ENCODE data around the gene CYP4F22. TPM values are rescaled to one million over a fixed set of nuclear protein-coding genes. Genes with fewer than 3 reads are reported as not detected.
"Not testable (repeated sequence)": the region's sequence is repeated elsewhere in the genome, so short reads cannot be mapped to it uniquely, and the experiment has no call there.

The CYP4F22 gene
- total RNA-seq, 1 donor from 2014 or later: not detected

DNA sequence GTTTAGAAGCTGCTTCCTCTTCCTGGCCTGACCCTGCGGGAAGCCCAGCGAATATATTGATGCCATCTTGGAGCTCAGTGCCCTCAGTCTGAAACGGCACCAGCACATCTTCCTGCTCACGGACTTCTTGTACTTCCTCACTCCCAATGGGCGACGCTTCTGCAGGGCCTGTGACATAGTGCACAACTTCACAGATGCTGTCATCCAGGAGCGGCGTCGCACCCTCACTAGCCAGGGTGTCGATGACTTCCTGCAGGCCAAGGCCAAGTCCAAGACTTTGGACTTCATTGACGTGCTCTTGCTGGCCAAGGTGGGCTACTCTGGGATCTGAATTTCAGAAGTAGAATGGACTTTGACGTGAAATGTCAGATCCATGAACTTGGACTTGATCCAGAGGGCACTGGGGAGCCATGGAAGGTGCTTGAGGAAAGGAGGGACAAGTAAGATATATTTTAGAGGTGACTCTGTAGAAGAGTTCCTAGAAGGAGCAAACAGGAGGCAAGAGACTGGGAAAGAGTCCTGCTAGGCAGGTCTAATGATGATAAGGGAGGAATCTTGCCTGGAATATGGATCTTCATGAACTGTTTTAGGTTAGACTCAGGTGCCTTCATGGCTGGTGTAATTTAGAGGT is 68.3 kb downstream of the CYP4F22 start:
- H3K36me3 Mint-ChIP-seq (ENCODE audit: low read depth): no peaks in the 10 kb centered on the region
- H3K27ac Mint-ChIP-seq: no peak overlapping the region
- intact Hi-C loops (cut with micrococcal nuclease): no loop called here
- H3K27me3 Mint-ChIP-seq (ENCODE audit: insufficient read depth): peaks cover 9% of the 10 kb centered on the region
- H3K4me1 Mint-ChIP-seq (ENCODE audit: low read depth): no peaks in the 10 kb centered on the region
- H3K9me3 Mint-ChIP-seq: no peaks in the 10 kb centered on the region
- H3K4me3 Mint-ChIP-seq: no peak overlapping the region
- no peak for DNase-seq (ENCODE audit: low spot score)

DNA sequence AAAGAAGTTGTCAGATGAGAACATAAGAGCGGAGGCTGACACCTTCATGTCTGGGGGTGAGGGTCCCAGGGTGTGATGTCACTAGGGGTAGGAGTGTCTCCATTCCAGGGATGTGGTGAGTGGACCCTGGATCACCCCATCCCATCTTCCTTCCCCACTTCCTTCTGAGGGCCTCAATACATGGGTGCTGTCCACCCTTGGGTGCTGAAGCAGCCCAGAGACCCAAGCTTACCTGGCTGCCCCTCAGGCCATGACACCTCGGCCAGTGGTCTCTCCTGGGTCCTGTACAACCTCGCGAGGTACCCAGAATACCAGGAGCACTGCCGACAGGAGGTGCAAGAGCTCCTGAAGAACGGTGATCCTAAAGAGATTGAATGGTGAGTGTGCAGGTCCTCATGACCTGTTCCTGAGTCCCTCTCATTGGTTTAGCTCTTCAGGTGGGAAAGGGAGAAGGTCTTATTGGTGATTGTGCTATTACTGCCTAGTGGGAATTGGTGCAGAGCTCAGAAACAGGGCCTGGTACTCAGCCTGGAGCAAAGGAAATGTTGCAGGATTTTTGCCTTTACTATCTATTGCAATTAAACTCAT is 69.0 kb downstream of the CYP4F22 start:
- intact Hi-C loops (cut with micrococcal nuclease): no loop called here
- Mint-ChIP-seq H3K4me1 (ENCODE audit: low read depth) (no peaks in the 10 kb centered on the region), H3K9me3 (no peaks in the 10 kb centered on the region)

DNA sequence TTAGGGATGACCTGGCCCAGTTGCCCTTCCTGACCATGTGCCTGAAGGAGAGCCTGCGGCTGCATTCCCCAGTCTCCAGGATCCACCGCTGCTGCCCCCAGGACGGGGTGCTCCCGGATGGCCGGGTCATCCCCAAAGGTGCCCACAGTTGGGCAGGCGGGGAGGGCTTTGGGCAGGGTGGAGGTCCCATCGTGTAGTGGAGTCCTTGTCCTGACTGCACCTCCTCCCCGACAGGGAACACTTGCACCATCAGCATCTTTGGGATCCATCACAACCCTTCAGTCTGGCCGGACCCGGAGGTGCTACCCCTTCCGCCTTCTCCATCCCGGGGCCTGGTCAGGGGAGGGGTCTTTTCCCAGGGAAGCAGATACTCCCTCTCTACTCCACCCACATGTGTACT is 75.0 kb downstream of the CYP4F22 start:
- no peak overlapping the region for H3K4me3 Mint-ChIP-seq
- DNase-seq (ENCODE audit: low spot score): no peak
- no peak overlapping the region for H3K27ac Mint-ChIP-seq
- peaks cover 8% of the 10 kb centered on the region for H3K27me3 Mint-ChIP-seq (ENCODE audit: insufficient read depth)
- intact Hi-C loops (cut with micrococcal nuclease): no loop called here
- no peaks in the 10 kb centered on the region for H3K4me1 Mint-ChIP-seq (ENCODE audit: low read depth)
- H3K36me3 Mint-ChIP-seq (ENCODE audit: low read depth): no peaks in the 10 kb centered on the region
- H3K9me3 Mint-ChIP-seq: no peaks in the 10 kb centered on the region

More for the DNA sequence above, 69.0 kb downstream of the CYP4F22 start:
- H3K36me3 Mint-ChIP-seq (ENCODE audit: low read depth): no peaks in the 10 kb centered on the region
- H3K27ac Mint-ChIP-seq: no peak overlapping the region
- no peak for DNase-seq (ENCODE audit: low spot score)
- no peak overlapping the region for H3K4me3 Mint-ChIP-seq
- peaks cover 9% of the 10 kb centered on the region for H3K27me3 Mint-ChIP-seq (ENCODE audit: insufficient read depth)

DNA sequence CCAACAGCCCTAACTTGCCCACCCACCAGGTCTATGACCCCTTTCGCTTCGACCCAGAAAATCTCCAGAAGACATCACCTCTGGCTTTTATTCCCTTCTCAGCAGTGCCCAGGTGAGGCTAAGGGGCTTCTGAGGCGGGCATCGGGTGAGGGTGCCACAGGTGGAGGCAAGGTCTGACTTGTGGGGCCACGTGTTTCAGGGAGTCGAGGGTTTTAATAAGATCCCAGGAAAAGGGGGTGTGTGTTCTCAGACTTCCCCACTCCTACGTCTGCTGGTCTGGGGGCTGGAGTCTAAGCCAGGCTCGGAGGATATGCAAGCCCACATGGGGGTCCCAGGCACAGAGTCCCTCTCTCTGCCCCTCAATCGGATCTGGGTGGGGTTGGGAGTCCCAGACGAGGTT is 75.8 kb downstream of the CYP4F22 start:
- H3K9me3 Mint-ChIP-seq: no peaks in the 10 kb centered on the region
- H3K27me3 Mint-ChIP-seq (ENCODE audit: insufficient read depth): peaks cover 8% of the 10 kb centered on the region
- no peaks in the 10 kb centered on the region for H3K4me1 Mint-ChIP-seq (ENCODE audit: low read depth)
- intact Hi-C loops (cut with micrococcal nuclease): no loop called here
- no peaks in the 10 kb centered on the region for H3K36me3 Mint-ChIP-seq (ENCODE audit: low read depth)
- no peak overlapping the region for H3K4me3 Mint-ChIP-seq
- H3K27ac Mint-ChIP-seq: no peak overlapping the region
- no peak for DNase-seq (ENCODE audit: low spot score)

DNA sequence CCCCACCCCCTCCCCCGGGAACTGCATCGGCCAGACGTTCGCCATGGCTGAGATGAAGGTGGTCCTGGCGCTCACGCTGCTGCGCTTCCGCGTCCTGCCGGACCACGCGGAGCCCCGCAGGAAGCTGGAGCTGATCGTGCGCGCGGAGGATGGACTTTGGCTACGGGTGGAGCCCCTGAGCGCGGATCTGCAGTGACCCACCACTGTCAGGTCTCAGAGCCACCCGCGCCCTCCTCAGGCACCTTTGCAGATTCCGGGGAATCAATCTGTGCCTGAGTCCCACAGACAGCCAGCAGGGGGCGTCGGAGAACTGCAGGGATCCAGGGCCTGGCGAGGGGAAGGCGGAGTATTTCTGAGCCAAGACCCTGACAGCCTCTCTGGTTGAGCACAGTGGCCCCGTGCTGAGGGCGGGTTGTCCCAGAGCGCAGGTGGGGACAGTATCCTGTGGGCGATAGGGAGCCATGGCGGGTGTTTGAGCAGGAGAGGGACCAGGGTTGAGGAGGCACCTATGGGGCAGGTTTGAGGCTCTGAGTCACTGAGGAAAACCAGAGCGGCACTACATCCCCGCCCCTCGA is 76.3 kb downstream of the CYP4F22 start:
- Mint-ChIP-seq H3K9me3 (no peaks in the 10 kb centered on the region), H3K36me3 (ENCODE audit: low read depth) (no peaks in the 10 kb centered on the region), H3K27me3 (ENCODE audit: insufficient read depth) (peaks cover 8% of the 10 kb centered on the region), H3K4me1 (ENCODE audit: low read depth) (no peaks in the 10 kb centered on the region), H3K27ac (no peak overlapping the region), H3K4me3 (no peak overlapping the region)
- peak; percentile 67 for DNase-seq (ENCODE audit: low spot score)
- intact Hi-C loops (cut with micrococcal nuclease): no loop called here

DNA sequence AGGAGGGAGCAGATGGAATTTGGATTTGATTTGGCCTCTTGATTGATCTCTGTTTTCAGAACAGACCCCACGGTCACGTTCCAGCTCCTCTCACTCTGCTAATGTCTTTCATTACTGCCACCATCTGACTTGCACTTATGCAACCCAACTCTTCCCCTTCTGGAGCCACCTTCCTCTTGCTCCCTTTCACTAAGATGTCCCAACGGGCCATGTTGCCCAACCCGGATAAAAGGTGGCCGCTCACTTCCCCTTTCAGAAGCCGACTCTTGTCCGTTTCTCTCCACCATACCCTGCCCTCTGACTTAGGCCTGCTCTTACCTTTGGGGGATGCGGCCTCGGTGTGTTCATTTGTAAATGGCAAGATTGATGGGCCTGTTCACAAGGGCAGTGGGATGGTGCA is 79.3 kb downstream of the CYP4F22 start:
- Mint-ChIP-seq H3K36me3 (ENCODE audit: low read depth) (no peaks in the 10 kb centered on the region), H3K27ac (no peak overlapping the region), H3K9me3 (no peaks in the 10 kb centered on the region), H3K4me1 (ENCODE audit: low read depth) (no peaks in the 10 kb centered on the region), H3K27me3 (ENCODE audit: insufficient read depth) (peaks cover 3% of the 10 kb centered on the region), H3K4me3 (no peak overlapping the region)
- DNase-seq (ENCODE audit: low spot score): no peak
- intact Hi-C loops (cut with micrococcal nuclease): no loop called here

DNA sequence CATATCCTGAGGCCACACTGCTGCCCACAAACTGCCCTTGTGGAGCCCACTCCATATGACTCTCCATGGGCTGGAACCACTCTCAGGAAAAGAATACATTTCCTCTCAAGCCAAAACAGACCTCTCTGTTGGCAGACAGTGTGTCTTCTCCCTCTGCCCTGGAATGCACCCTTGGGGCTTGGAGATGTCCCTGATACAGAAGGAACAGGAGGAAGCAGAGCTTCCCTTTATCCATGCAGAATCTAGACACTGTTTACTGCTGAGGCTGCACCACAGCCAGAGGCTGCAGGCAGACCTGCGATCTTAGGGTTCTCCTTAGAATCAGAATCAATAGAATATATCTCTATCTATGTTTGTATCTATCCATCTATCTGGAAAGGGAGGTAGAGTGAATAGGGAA is 79.9 kb downstream of the CYP4F22 start:
- intact Hi-C loops (cut with micrococcal nuclease): no loop called here
- Mint-ChIP-seq H3K27me3 (ENCODE audit: insufficient read depth) (no peaks in the 10 kb centered on the region), H3K4me3 (no peak overlapping the region), H3K36me3 (ENCODE audit: low read depth) (no peaks in the 10 kb centered on the region), H3K4me1 (ENCODE audit: low read depth) (no peaks in the 10 kb centered on the region), H3K9me3 (no peaks in the 10 kb centered on the region), H3K27ac (no peak overlapping the region)
- no peak for DNase-seq (ENCODE audit: low spot score)

DNA sequence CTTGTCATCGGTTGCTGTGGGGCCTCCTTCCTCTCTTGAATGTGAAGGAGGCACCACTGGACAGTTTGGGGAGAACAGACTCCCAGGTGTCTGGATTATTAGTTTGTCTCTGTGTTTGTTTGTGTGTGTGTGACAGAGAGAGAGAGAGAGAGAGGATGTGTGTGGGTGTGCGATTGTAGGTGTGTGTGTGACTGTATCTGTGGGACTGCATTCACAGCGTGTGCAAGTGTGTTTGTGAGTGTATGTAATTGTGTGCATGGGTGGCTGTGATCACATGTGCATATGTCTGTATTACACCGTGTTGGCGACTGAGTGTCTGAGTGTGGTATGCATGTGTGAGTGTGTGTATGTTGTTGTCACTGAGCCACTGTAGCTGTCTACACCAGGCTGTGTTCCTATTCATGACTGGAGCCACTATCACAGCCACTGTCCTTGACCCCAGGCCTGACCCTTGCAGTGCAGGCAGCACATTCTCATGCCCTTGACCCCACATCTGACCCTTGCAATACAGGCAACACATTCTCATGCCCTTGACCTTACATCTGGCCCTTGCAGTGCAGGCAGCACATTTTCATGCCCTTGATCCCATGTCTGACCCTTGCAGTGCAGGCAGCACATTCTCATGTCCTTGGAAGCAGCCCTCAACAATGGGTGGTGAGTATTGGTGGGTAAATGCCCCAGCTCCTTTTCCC is 81.6 kb downstream of the CYP4F22 start:
- intact Hi-C loops (cut with micrococcal nuclease): no loop called here
- Mint-ChIP-seq H3K27me3 (ENCODE audit: insufficient read depth) (peaks cover 4% of the 10 kb centered on the region), H3K4me3 (no peak overlapping the region), H3K9me3 (no peaks in the 10 kb centered on the region), H3K27ac (no peak overlapping the region), H3K36me3 (ENCODE audit: low read depth) (no peaks in the 10 kb centered on the region), H3K4me1 (ENCODE audit: low read depth) (no peaks in the 10 kb centered on the region)
- DNase-seq (ENCODE audit: low spot score): no peak

DNA sequence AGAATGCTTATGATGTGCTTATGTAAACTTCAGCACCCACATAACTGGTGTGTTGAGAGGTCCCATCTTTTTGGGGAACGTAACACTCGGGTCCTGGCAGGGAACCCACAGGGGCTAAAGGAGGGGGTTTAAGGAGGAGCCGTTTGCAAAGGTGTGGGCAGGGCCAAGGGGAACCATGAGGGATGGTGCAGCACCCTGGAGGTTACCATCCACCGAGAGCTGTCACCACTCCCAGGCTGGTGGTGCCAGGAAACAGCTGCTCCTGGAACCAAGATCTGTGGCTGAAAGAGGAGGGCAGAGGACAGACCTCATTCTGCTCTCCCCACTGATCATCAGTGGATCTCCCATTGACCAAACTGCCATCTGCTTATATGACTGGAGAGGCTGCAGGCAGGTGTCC is 83.5 kb downstream of the CYP4F22 start:
- no peak for DNase-seq (ENCODE audit: low spot score)
- Mint-ChIP-seq H3K27me3 (ENCODE audit: insufficient read depth) (peaks cover 6% of the 10 kb centered on the region), H3K36me3 (ENCODE audit: low read depth) (no peaks in the 10 kb centered on the region), H3K27ac (no peak overlapping the region), H3K4me3 (no peak overlapping the region), H3K4me1 (ENCODE audit: low read depth) (no peaks in the 10 kb centered on the region), H3K9me3 (peaks cover 10% of the 10 kb centered on the region)
- intact Hi-C loops (cut with micrococcal nuclease): no loop called here

DNA sequence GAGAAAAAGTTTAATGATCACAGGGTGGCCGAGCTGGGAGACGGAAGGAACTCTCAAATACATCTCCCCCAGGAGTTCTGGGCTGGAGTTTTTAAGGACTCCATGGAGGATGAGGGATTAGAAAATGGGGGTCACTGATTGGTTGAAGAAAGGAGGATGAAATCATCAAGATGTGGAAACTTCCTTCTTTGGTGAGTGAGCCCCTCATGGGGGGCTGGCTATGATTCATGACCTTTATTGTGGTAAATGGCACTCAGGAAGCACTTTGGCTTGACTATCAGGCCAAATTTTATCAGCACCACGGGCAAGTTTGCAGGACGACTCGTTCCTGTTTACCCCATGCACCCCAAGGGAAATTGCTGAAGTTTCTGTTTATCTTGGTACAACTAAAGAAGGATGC is 84.2 kb downstream of the CYP4F22 start:
- peaks cover 11% of the 10 kb centered on the region for H3K9me3 Mint-ChIP-seq
- DNase-seq (ENCODE audit: low spot score); H3K27me3 Mint-ChIP-seq (ENCODE audit: insufficient read depth); intact Hi-C loops (cut with micrococcal nuclease); H3K27ac Mint-ChIP-seq; H3K4me3 Mint-ChIP-seq; H3K4me1 Mint-ChIP-seq (ENCODE audit: low read depth); H3K36me3 Mint-ChIP-seq (ENCODE audit: low read depth): not testable (repeated sequence)

DNA sequence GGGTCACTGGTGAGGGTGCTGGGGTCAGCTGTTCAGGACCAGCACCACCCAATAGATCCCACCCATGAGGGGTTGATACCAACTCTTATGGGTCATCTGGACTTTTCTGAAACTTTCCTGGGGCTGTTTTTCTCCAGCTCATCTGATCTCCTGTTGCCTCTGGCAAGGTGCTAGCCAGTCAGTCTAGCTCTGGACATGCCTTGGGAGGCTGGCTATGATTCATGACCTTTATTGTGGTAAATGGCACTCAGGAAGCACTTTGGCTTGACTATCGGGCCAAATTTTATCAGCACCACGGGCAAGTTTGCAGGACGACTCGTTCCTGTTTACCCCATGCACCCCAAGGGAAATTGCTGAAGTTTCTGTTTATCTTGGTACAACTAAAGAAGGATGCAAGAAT is 85.4 kb downstream of the CYP4F22 start:
- peaks cover 11% of the 10 kb centered on the region for H3K9me3 Mint-ChIP-seq
- H3K36me3 Mint-ChIP-seq (ENCODE audit: low read depth); H3K4me3 Mint-ChIP-seq; H3K27ac Mint-ChIP-seq; DNase-seq (ENCODE audit: low spot score); H3K4me1 Mint-ChIP-seq (ENCODE audit: low read depth); H3K27me3 Mint-ChIP-seq (ENCODE audit: insufficient read depth); intact Hi-C loops (cut with micrococcal nuclease): not testable (repeated sequence)

DNA sequence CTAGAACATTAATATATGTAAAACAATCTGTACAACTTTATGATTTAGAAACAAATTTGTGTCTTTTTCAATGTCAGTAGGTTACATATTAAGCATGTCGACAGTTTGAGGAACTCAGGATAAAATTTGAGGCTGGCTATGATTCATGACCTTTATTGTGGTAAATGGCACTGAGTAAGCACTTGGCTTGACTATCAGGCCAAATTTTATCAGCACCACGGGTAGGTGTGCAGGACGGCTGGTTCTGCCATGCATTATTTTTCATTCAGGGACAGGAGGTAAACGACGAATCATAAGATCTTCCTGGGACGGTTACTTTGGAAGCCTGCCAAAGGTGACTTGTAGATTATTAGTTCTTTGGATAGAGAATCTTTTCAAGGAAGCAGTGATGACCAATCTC is 86.7 kb downstream of the CYP4F22 start:
- no peak overlapping the region for H3K4me3 Mint-ChIP-seq
- H3K4me1 Mint-ChIP-seq (ENCODE audit: low read depth): no peaks in the 10 kb centered on the region
- no peak overlapping the region for H3K27ac Mint-ChIP-seq
- peaks cover 11% of the 10 kb centered on the region for H3K9me3 Mint-ChIP-seq
- H3K36me3 Mint-ChIP-seq (ENCODE audit: low read depth): no peaks in the 10 kb centered on the region
- DNase-seq (ENCODE audit: low spot score): no peak
- intact Hi-C loops (cut with micrococcal nuclease): no loop called here
- H3K27me3 Mint-ChIP-seq (ENCODE audit: insufficient read depth): peaks cover 6% of the 10 kb centered on the region
